HPDE6-E6E7 (cell line): ENCODE data around the gene DHODH.

ENCODE experiments used
- DNase-seq: peaks from one replicate; pipeline ENCODE4 v3.0.0; 2011; ENCODE audit warnings: missing footprints; ENCODE audit errors: extremely low spot score

The DHODH gene

GRCh38 chr16:72013888-72014581 is 5.5 kb downstream of the DHODH start:
- DNase-seq, result no peak

- no peak for DNase-seq
Measured at GRCh38 chr16:72014675-72015074, 6.1 kb downstream of the DHODH start.

- no peak for DNase-seq
Measured at GRCh38 chr16:72015124-72015523, 6.6 kb downstream of the DHODH start.

GRCh38 chr16:72018470-72018869 is 9.9 kb downstream of the DHODH start:
- DNase-seq, result no peak

GRCh38 chr16:72021043-72021442 is 12.5 kb downstream of the DHODH start:
- no peak for DNase-seq

- DNase-seq, result no peak
Measured at GRCh38 chr16:72022127-72022526, 13.6 kb downstream of the DHODH start.

- DNase-seq, result no peak
Measured at GRCh38 chr16:72023962-72024361, 15.4 kb downstream of the DHODH start.

GRCh38 chr16:72024862-72025382 is 16.4 kb downstream of the DHODH start:
- DNase-seq, result no peak

- DNase-seq, result no peak
Measured at GRCh38 chr16:72025404-72026114, 17.0 kb downstream of the DHODH start.

- DNase-seq, result no peak
Measured at GRCh38 chr16:72027669-72028378, 19.3 kb downstream of the DHODH start.

GRCh38 chr16:72029567-72030271 is 21.2 kb downstream of the DHODH start:
- no peak for DNase-seq

GRCh38 chr16:72033437-72033836 is 24.9 kb downstream of the DHODH start:
- no peak for DNase-seq

- DNase-seq, result no peak
Measured at GRCh38 chr16:72036098-72036497, 27.6 kb downstream of the DHODH start.

GRCh38 chr16:72042157-72042660 is 33.7 kb downstream of the DHODH start:
- DNase-seq, result no peak

- DNase-seq, result no peak
Measured at GRCh38 chr16:72043058-72043457, 34.5 kb downstream of the DHODH start.

- no peak for DNase-seq
Measured at GRCh38 chr16:72043539-72043938, 35.0 kb downstream of the DHODH start.

- DNase-seq, result no peak
Measured at GRCh38 chr16:72044296-72044695, 35.8 kb downstream of the DHODH start.

GRCh38 chr16:72044825-72045359 is 36.3 kb downstream of the DHODH start:
- no peak for DNase-seq

- no peak for DNase-seq
Measured at GRCh38 chr16:72049110-72049509, 40.6 kb downstream of the DHODH start.

GRCh38 chr16:72050769-72051464 is 42.4 kb downstream of the DHODH start:
- no peak for DNase-seq

- DNase-seq, result no peak
Measured at GRCh38 chr16:72051818-72052217, 43.3 kb downstream of the DHODH start.
